BE2C (cell line): ENCODE data around the gene RASGEF1C.
"Not testable (repeated sequence)": the region's sequence is repeated elsewhere in the genome, so short reads cannot be mapped to it uniquely, and the experiment has no call there.

Experiments used
- DNase-seq: peaks from one replicate; pipeline ENCODE4 v3.0.0-alpha.2; 2020
- H3K27me3 ChIP-seq: fragments of 250-450 bp; sonication (Bioruptor Pico); 2 replicates; pipeline ENCODE4 v1.5.1; 2020; ENCODE audit warnings: mild to moderate bottlenecking
- H3K36me3 ChIP-seq: fragments of 250-450 bp; sonication (Bioruptor Pico); 2 replicates; pipeline ENCODE4 v1.5.1; 2020; ENCODE audit warnings: mild to moderate bottlenecking
- H3K4me1 ChIP-seq: fragments of 250-450 bp; sonication (Bioruptor Pico); 2 replicates; pipeline ENCODE4 v1.5.1; 2020
- H3K4me3 ChIP-seq: 2 replicates; pipeline ENCODE4 v1.5.1; 2011; ENCODE audit warnings: low read depth, low read length
- H3K9me3 ChIP-seq: fragments of 250-450 bp; sonication (Bioruptor Pico); 2 replicates; pipeline ENCODE4 v1.5.1; 2020
- CTCF ChIP-seq: IDR thresholded peaks from 2 replicates; pipeline ENCODE4 v1.5.1; 2012; ENCODE audit warnings: mild to moderate bottlenecking, low read depth, low read length

The RASGEF1C gene

GRCh38 chr5:180130291-180130869 lies 78.6 kb downstream of the RASGEF1C start:
- Histone ChIP-seq H3K4me1 (no peaks in the 10 kb centered on the region), H3K27me3 (peaks cover 14% of the 10 kb centered on the region), H3K36me3 (no peaks in the 10 kb centered on the region), H3K4me3 (no peak overlapping the region), H3K9me3 (no peaks in the 10 kb centered on the region)
- DNase-seq, result no peak
- no peak for TF ChIP-seq CTCF

- no peak for DNase-seq
- Histone ChIP-seq H3K36me3 (no peaks in the 10 kb centered on the region), H3K4me1 (no peaks in the 10 kb centered on the region), H3K27me3 (peaks cover 23% of the 10 kb centered on the region), H3K9me3 (no peaks in the 10 kb centered on the region), H3K4me3 (no peak overlapping the region)
- no peak for TF ChIP-seq CTCF
Measured at GRCh38 chr5:180129291-180130190, 79.5 kb downstream of the RASGEF1C start.

DNA sequence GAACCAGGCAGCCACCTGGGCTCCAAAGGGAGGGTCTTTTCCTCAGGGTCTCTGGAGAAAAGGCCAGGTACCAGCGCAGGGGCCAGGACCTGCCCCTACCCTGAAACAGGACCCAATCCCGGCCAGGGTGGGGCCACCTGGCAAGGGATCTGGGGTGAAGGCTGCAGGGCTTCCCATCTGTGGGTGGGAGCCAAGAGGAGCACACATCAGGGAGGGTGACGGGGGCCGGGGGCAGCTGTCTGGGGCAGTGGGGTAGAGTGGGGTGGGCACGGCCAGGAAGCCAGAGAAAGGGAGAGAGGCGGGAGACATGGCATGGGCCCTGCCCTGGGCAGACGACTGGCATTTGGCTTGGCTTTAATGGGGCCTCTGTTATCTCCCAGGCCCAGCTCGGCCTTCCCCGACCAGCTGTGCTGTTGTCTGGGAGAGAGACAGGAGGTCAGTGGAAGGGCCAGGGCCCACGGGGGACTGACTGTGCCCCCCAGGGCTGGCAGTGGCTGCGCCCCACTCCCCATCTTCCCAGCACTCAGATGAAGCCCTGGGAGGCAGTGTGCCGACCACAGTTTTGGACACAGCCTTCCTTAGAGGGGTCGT lies 80.2 kb downstream of the RASGEF1C start:
- Histone ChIP-seq H3K27me3 (peaks cover 30% of the 10 kb centered on the region), H3K4me1 (no peaks in the 10 kb centered on the region), H3K4me3 (no peak overlapping the region), H3K36me3 (no peaks in the 10 kb centered on the region), H3K9me3 (no peaks in the 10 kb centered on the region)
- DNase-seq, result no peak
- no peak for TF ChIP-seq CTCF

GRCh38 chr5:180127682-180128670 lies 81.0 kb downstream of the RASGEF1C start:
- Histone ChIP-seq H3K4me1 (no peaks in the 10 kb centered on the region), H3K9me3 (no peaks in the 10 kb centered on the region), H3K27me3 (peaks cover 33% of the 10 kb centered on the region), H3K4me3 (no peak overlapping the region), H3K36me3 (no peaks in the 10 kb centered on the region)
- no peak for TF ChIP-seq CTCF
- DNase-seq, result no peak

GRCh38 chr5:180126716-180127681 lies 82.0 kb downstream of the RASGEF1C start:
- no peaks in the 10 kb centered on the region for H3K9me3 ChIP-seq
- peaks cover 33% of the 10 kb centered on the region for H3K27me3 ChIP-seq
- no peaks in the 10 kb centered on the region for H3K4me1 ChIP-seq
- peak; percentile 69 for TF ChIP-seq CTCF
- peak; percentile 63 for DNase-seq
- no peaks in the 10 kb centered on the region for H3K36me3 ChIP-seq
- no peak overlapping the region for H3K4me3 ChIP-seq

DNA sequence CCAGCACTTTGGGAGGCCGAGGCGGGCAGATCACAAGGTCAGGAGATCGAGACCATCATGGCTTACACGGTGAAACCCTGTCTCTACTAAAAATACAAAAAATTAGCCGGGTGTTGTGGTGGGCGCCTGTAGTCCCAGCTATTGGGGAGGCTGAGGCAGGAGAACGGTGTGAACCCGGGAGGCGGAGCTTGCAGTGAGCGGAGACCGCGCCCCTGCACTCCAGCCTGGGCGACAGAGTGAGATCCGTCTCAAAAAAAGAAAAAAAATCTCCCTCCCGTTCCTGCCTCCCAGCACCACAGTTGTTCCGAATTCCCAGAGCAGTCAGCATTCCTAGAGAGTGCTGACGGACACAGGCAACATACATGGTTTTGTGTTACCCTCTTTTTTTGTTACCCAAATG lies 82.9 kb downstream of the RASGEF1C start:
- not testable (repeated sequence) for H3K9me3 ChIP-seq, DNase-seq, H3K4me1 ChIP-seq, H3K4me3 ChIP-seq, H3K36me3 ChIP-seq
- peaks cover 37% of the 10 kb centered on the region for H3K27me3 ChIP-seq

GRCh38 chr5:180124662-180125061 lies 84.3 kb downstream of the RASGEF1C start:
- not testable (repeated sequence) for H3K9me3 ChIP-seq, DNase-seq, H3K36me3 ChIP-seq, H3K4me3 ChIP-seq, H3K4me1 ChIP-seq
- peaks cover 37% of the 10 kb centered on the region for H3K27me3 ChIP-seq
